Neural cell (in vitro differentiated cells): ENCODE results near the gene PLOD2. TPM values are rescaled to one million over a fixed set of nuclear protein-coding genes. Genes with fewer than 3 reads are reported as not detected.

Experiments used
- H2AFZ ChIP-seq: fragments of 200-600, 300-800 bp; sonication (generic), shearing (Covaris generic); 2 replicates; pipeline ENCODE4 v1.6.0; 2014; ENCODE audit warnings: low read depth, mild to moderate bottlenecking, antibody characterized with exemption, low read length, moderate library complexity
- H3F3A ChIP-seq: fragments of 200-600 bp; shearing (Covaris generic); 2 replicates; pipeline ENCODE4 v1.6.1; 2016; ENCODE audit warnings: mild to moderate bottlenecking, moderate library complexity, mixed read lengths, antibody characterized with exemption, low read length; ENCODE audit not compliant: insufficient read depth, poor library complexity, severe bottlenecking
- H3K27ac ChIP-seq: fragments of 200-600, 300-800 bp; sonication (generic), shearing (Covaris generic); 2 replicates; pipeline ENCODE4 v1.5.1; 2014; ENCODE audit warnings: mild to moderate bottlenecking, low read length, moderate library complexity
- H3K27me3 ChIP-seq: fragments of 300-800, 200-600 bp; sonication (generic), shearing (Covaris generic); 2 replicates; pipeline ENCODE4 v1.6.0; 2014; ENCODE audit warnings: mild to moderate bottlenecking, low read depth, low read length, moderate library complexity; ENCODE audit not compliant: insufficient read depth
- H3K36me3 ChIP-seq: fragments of 300-800, 200-600 bp; sonication (generic), shearing (Covaris generic); 2 replicates; pipeline ENCODE4 v1.5.1; 2014; ENCODE audit warnings: mild to moderate bottlenecking, antibody characterized with exemption, low read length, moderate library complexity; ENCODE audit not compliant: insufficient read depth
- H3K4me2 ChIP-seq: fragments of 300-800, 200-600 bp; sonication (generic), shearing (Covaris generic); 2 replicates; pipeline ENCODE4 v1.6.0; 2014; ENCODE audit warnings: mild to moderate bottlenecking, low read length
- H3K4me3 ChIP-seq: fragments of 300-800, 200-600 bp; sonication (generic), shearing (Covaris generic); 2 replicates; pipeline ENCODE4 v1.5.1; 2014; ENCODE audit warnings: mild to moderate bottlenecking, low read length, moderate library complexity
- H3K79me2 ChIP-seq: fragments of 200-600 bp; shearing (Covaris generic); replicated peaks from 2 replicates; pipeline ENCODE4 v1.6.0; 2014; ENCODE audit warnings: mild to moderate bottlenecking, low read length, moderate library complexity; ENCODE audit not compliant: insufficient read depth
- H3K9ac ChIP-seq: fragments of 300-800, 200-600 bp; sonication (generic), shearing (Covaris generic); 2 replicates; pipeline ENCODE4 v1.6.1; 2016; ENCODE audit warnings: mild to moderate bottlenecking, low read length, mixed read lengths
- H3K9me2 ChIP-seq: fragments of 200-600 bp; shearing (Covaris generic); 2 replicates; pipeline ENCODE4 v1.6.1; 2016; ENCODE audit warnings: mild to moderate bottlenecking, low read length, mixed read lengths; ENCODE audit not compliant: insufficient read depth
- H3K9me3 ChIP-seq: fragments of 200-600, 300-800 bp; sonication (generic), shearing (Covaris generic); 2 replicates; pipeline ENCODE4 v1.6.1; 2016; ENCODE audit warnings: mild to moderate bottlenecking, mixed run types, low read length, moderate library complexity, mixed read lengths
- H4K20me1 ChIP-seq: fragments of 200-600 bp; shearing (Covaris generic); 2 replicates; pipeline ENCODE4 v1.6.1; 2016; ENCODE audit warnings: mild to moderate bottlenecking, mixed run types; ENCODE audit not compliant: insufficient read depth
- CTCF ChIP-seq: fragments of 450-650 bp; IDR thresholded peaks from 2 replicates; pipeline ENCODE4 v1.5.1; 2014; ENCODE audit warnings: antibody characterized with exemption, mild to moderate bottlenecking, moderate library complexity; ENCODE audit not compliant: poor library complexity, severe bottlenecking
- EP300 ChIP-seq: fragments of 450-650 bp; conservative IDR thresholded peaks from 2 replicates; pipeline ENCODE4 v1.6.1; 2014; ENCODE audit warnings: antibody characterized with exemption, mild to moderate bottlenecking, moderate library complexity; ENCODE audit not compliant: poor library complexity, severe bottlenecking
- EZH2 ChIP-seq: fragments of 200-600, 300-800 bp; shearing (Covaris generic), sonication (generic); IDR thresholded peaks from 2 replicates; pipeline ENCODE4 v1.6.1; 2014; ENCODE audit warnings: antibody characterized with exemption, low read length, borderline replicate concordance, mild to moderate bottlenecking; ENCODE audit not compliant: insufficient read depth, poor library complexity, severe bottlenecking
- MXI1 ChIP-seq: fragments of 450-650 bp; conservative IDR thresholded peaks from 2 replicates; pipeline ENCODE4 v1.6.1; 2014; ENCODE audit warnings: antibody characterized with exemption, mild to moderate bottlenecking; ENCODE audit not compliant: poor library complexity, severe bottlenecking
- POLR2AphosphoS5 ChIP-seq: IDR thresholded peaks from 2 replicates; pipeline ENCODE4 v1.6.1; 2012
- RAD21 ChIP-seq: fragments of 450-650 bp; conservative IDR thresholded peaks from 2 replicates; pipeline ENCODE4 v1.6.1; 2014; ENCODE audit warnings: antibody characterized with exemption, mild to moderate bottlenecking, moderate library complexity
- SMC3 ChIP-seq: fragments of 450-650 bp; conservative IDR thresholded peaks from 2 replicates; pipeline ENCODE4 v1.6.1; 2014; ENCODE audit warnings: antibody characterized with exemption, mild to moderate bottlenecking, moderate library complexity; ENCODE audit not compliant: poor library complexity
- TAF1 ChIP-seq: IDR thresholded peaks from 2 replicates; pipeline ENCODE4 v1.6.1; 2012; ENCODE audit warnings: low read depth
- polyA plus RNA-seq: library from polyadenylated mRNA; depleted of rRNA; stranded (reverse); fragments of >200 nt; gene quantifications from 2 replicates; pipeline ENCODE4 v1.2.3, GENCODE V29; 2014
- TF ChIP-seq, protein P1 (sequence below): IDR thresholded peaks from 2 replicates; pipeline ENCODE4 v1.6.1; 2012; ENCODE audit warnings: borderline replicate concordance

The PLOD2 gene
- polyA plus RNA-seq, 1 donor from 2014 or later = 5.6 TPM

DNA sequence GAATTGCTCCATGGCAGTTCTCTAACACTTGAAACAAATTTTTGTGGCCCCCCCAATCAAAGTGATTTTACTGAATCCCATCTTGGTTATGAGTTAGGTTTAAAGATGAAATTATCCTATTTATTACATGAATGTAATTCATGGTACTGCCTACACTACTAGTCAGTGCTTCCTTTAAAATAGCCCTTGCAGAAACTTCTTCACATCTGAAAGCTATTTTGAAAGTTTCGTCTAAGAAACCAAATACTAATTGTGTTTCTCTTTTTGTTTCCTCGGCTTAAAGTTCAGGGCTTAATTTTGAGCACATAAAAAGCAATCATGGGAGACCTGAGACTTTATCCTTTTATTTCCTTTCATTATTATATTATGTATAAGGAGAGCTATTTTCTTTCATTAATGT, 72.1 kb downstream of the PLOD2 start:
- Histone ChIP-seq H3K4me3 (no peak overlapping the region), H3F3A (no peaks in the 10 kb centered on the region), H2AFZ (no peak overlapping the region), H3K4me2 (no peak overlapping the region), H3K9me2 (no peaks in the 10 kb centered on the region), H3K27ac (no peak overlapping the region), H3K9ac (no peak overlapping the region), H3K36me3 (no peaks in the 10 kb centered on the region), H3K79me2 (no peaks in the 10 kb centered on the region), H3K9me3 (no peaks in the 10 kb centered on the region), H4K20me1 (no peaks in the 10 kb centered on the region), H3K27me3 (no peaks in the 10 kb centered on the region)
- TF ChIP-seq MXI1 = no peak
- no peak for TF ChIP-seq POLR2AphosphoS5
- TF ChIP-seq, protein P1, sequence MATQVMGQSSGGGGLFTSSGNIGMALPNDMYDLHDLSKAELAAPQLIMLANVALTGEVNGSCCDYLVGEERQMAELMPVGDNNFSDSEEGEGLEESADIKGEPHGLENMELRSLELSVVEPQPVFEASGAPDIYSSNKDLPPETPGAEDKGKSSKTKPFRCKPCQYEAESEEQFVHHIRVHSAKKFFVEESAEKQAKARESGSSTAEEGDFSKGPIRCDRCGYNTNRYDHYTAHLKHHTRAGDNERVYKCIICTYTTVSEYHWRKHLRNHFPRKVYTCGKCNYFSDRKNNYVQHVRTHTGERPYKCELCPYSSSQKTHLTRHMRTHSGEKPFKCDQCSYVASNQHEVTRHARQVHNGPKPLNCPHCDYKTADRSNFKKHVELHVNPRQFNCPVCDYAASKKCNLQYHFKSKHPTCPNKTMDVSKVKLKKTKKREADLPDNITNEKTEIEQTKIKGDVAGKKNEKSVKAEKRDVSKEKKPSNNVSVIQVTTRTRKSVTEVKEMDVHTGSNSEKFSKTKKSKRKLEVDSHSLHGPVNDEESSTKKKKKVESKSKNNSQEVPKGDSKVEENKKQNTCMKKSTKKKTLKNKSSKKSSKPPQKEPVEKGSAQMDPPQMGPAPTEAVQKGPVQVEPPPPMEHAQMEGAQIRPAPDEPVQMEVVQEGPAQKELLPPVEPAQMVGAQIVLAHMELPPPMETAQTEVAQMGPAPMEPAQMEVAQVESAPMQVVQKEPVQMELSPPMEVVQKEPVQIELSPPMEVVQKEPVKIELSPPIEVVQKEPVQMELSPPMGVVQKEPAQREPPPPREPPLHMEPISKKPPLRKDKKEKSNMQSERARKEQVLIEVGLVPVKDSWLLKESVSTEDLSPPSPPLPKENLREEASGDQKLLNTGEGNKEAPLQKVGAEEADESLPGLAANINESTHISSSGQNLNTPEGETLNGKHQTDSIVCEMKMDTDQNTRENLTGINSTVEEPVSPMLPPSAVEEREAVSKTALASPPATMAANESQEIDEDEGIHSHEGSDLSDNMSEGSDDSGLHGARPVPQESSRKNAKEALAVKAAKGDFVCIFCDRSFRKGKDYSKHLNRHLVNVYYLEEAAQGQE = no peak
- no peak for TF ChIP-seq TAF1
- TF ChIP-seq EP300 = no peak
- TF ChIP-seq RAD21 = no peak
- no peak for TF ChIP-seq CTCF

DNA sequence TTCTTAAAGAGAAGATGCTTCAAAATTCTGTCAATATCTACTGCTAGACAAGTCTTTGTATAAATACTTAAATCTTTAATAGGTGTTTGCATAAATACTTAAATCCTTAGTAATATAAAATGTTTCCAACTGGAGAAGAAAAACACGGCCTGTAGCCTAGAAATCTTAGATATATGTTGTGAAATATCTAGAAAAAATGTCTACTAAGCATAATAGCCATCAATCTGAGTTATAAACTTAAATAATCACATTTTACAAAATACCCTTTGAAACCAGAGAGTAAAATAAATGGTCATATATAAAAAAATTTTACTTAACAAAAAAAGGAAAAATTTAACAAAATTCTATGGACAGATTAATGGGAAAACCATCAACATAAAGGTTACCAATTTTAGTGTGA, 73.9 kb downstream of the PLOD2 start:
- Histone ChIP-seq H3K79me2 (no peaks in the 10 kb centered on the region), H3K27ac (no peak overlapping the region), H3K9ac (no peak overlapping the region), H3K4me2 (no peak overlapping the region), H3K9me2 (no peaks in the 10 kb centered on the region), H4K20me1 (no peaks in the 10 kb centered on the region), H3K9me3 (no peaks in the 10 kb centered on the region), H3K4me3 (no peak overlapping the region), H3F3A (no peaks in the 10 kb centered on the region), H3K36me3 (no peaks in the 10 kb centered on the region), H3K27me3 (no peaks in the 10 kb centered on the region), H2AFZ (no peak overlapping the region)
- no peak for TF ChIP-seq POLR2AphosphoS5
- no peak for TF ChIP-seq EZH2
- TF ChIP-seq TAF1 = no peak
- no peak for TF ChIP-seq RAD21
- TF ChIP-seq SMC3 = no peak
- no peak for TF ChIP-seq CTCF
- no peak for TF ChIP-seq MXI1
- TF ChIP-seq, protein P1 = no peak
- TF ChIP-seq EP300 = no peak
